HEK293 (cell line): ENCODE results near the gene RDM1.

Experiments
- ATF2 ChIP-seq: fragments of 450-650 bp; formaldehyde crosslinking; IDR thresholded peaks from 2 replicates; pipeline ENCODE4 v1.5.1; 2016; ENCODE audit warnings: missing biosample characterization, missing genetic modification characterization, low read depth
- CTCF ChIP-seq: fragments of 450-650 bp; formaldehyde crosslinking; IDR thresholded peaks from 2 replicates; pipeline ENCODE4 v1.5.1; 2016; ENCODE audit warnings: missing biosample characterization, missing genetic modification characterization
- GLIS1 ChIP-seq: fragments of 450-650 bp; formaldehyde crosslinking; IDR thresholded peaks from 2 replicates; pipeline ENCODE4 v1.5.1; 2016; ENCODE audit warnings: missing biosample characterization, missing genetic modification characterization
- KLF1 ChIP-seq: fragments of 450-650 bp; formaldehyde crosslinking; IDR thresholded peaks from 2 replicates; pipeline ENCODE4 v1.5.1; 2016; ENCODE audit warnings: missing biosample characterization, missing genetic modification characterization
- ZNF274 ChIP-seq, 2 experiments: fragments of 200-500 bp in 1 of 2; fragments of 450-650 bp in 1 of 2; sonication (Bioruptor generic) in 1 of 2; formaldehyde crosslinking in 1 of 2; IDR thresholded peaks; 2 replicates each; pipeline versions ENCODE4 v1.5.1 to v1.6.1; 2014 to 2016; ENCODE audit warnings: borderline replicate concordance in 1 of 2, inconsistent platforms in 1 of 2, low read length in 1 of 2, missing biosample characterization in 1 of 2, missing genetic modification characterization in 1 of 2
- ZNF350 ChIP-seq: fragments of 450-650 bp; formaldehyde crosslinking; IDR thresholded peaks from 2 replicates; pipeline ENCODE4 v1.5.0; 2017; ENCODE audit warnings: missing biosample characterization, mild to moderate bottlenecking, missing genetic modification characterization
- ZNF514 ChIP-seq: fragments of 450-650 bp; formaldehyde crosslinking; IDR thresholded peaks from 2 replicates; pipeline ENCODE4 v1.5.1; 2016; ENCODE audit warnings: missing biosample characterization, missing genetic modification characterization
- ZNF530 ChIP-seq: fragments of 450-650 bp; formaldehyde crosslinking; IDR thresholded peaks from 2 replicates; pipeline ENCODE4 v1.5.1; 2016; ENCODE audit warnings: low read depth, missing biosample characterization, missing genetic modification characterization
- ZNF747 ChIP-seq: fragments of 450-650 bp; formaldehyde crosslinking; IDR thresholded peaks from 2 replicates; pipeline ENCODE4 v1.5.1; 2016; ENCODE audit warnings: missing biosample characterization, missing genetic modification characterization
- ZNF768 ChIP-seq: fragments of 450-650 bp; formaldehyde crosslinking; IDR thresholded peaks from 2 replicates; pipeline ENCODE4 v1.5.1; 2018; ENCODE audit warnings: missing biosample characterization, mild to moderate bottlenecking, missing genetic modification characterization
- TF ChIP-seq, protein P1 (sequence below): fragments of 450-650 bp; formaldehyde crosslinking; IDR thresholded peaks from 2 replicates; pipeline ENCODE4 v1.5.1; 2016; ENCODE audit warnings: missing biosample characterization, missing genetic modification characterization
- TF ChIP-seq, protein P2 (sequence below): fragments of 450-650 bp; formaldehyde crosslinking; IDR thresholded peaks from 2 replicates; pipeline ENCODE4 v1.5.1; 2016; ENCODE audit warnings: missing biosample characterization, missing genetic modification characterization

- TF ChIP-seq CTCF (no peak), GLIS1 (tag by site-specific recombination) (no peak), ZNF350 (no peak), ATF2 (tag by site-specific recombination) (no peak), ZNF274 (IDR thresholded peaks at IDR 0.05; ENCODE audit: low read length) (no peak), ZNF274 (tag by site-specific recombination; IDR thresholded peaks at IDR 0.05; ENCODE audit: borderline replicate concordance) (no peak), KLF1 (tag by site-specific recombination) (no peak), ZNF530 (no peak), ZNF747 (tag by site-specific recombination) (no peak), ZNF768 (tag by site-specific recombination) (no peak), ZNF514 (tag by site-specific recombination) (no peak)
- TF ChIP-seq, protein P1, sequence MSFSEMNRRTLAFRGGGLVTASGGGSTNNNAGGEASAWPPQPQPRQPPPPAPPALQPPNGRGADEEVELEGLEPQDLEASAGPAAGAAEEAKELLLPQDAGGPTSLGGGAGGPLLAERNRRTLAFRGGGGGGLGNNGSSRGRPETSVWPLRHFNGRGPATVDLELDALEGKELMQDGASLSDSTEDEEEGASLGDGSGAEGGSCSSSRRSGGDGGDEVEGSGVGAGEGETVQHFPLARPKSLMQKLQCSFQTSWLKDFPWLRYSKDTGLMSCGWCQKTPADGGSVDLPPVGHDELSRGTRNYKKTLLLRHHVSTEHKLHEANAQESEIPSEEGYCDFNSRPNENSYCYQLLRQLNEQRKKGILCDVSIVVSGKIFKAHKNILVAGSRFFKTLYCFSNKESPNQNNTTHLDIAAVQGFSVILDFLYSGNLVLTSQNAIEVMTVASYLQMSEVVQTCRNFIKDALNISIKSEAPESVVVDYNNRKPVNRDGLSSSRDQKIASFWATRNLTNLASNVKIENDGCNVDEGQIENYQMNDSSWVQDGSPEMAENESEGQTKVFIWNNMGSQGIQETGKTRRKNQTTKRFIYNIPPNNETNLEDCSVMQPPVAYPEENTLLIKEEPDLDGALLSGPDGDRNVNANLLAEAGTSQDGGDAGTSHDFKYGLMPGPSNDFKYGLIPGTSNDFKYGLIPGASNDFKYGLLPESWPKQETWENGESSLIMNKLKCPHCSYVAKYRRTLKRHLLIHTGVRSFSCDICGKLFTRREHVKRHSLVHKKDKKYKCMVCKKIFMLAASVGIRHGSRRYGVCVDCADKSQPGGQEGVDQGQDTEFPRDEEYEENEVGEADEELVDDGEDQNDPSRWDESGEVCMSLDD (tag by site-specific recombination): no peak
- TF ChIP-seq, protein P2, sequence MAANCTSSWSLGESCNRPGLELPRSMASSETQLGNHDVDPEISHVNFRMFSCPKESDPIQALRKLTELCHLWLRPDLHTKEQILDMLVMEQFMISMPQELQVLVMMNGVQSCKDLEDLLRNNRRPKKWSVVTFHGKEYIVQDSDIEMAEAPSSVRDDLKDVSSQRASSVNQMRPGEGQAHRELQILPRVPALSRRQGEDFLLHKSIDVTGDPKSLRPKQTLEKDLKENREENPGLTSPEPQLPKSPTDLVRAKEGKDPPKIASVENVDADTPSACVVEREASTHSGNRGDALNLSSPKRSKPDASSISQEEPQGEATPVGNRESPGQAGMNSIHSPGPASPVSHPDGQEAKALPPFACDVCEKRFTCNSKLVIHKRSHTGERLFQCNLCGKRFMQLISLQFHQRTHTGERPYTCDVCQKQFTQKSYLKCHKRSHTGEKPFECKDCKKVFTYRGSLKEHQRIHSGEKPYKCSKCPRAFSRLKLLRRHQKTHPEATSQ (tag by site-specific recombination): no peak
Measured at GRCh38 chr17:35973333-35974260, 43.0 kb upstream of the RDM1 start.
